ENCODE data around the gene PCGF2.
"Not testable (repeated sequence)": the region's sequence is repeated elsewhere in the genome, so short reads cannot be mapped to it uniquely, and the experiment has no call there.

PCGF2 gene

DNA sequence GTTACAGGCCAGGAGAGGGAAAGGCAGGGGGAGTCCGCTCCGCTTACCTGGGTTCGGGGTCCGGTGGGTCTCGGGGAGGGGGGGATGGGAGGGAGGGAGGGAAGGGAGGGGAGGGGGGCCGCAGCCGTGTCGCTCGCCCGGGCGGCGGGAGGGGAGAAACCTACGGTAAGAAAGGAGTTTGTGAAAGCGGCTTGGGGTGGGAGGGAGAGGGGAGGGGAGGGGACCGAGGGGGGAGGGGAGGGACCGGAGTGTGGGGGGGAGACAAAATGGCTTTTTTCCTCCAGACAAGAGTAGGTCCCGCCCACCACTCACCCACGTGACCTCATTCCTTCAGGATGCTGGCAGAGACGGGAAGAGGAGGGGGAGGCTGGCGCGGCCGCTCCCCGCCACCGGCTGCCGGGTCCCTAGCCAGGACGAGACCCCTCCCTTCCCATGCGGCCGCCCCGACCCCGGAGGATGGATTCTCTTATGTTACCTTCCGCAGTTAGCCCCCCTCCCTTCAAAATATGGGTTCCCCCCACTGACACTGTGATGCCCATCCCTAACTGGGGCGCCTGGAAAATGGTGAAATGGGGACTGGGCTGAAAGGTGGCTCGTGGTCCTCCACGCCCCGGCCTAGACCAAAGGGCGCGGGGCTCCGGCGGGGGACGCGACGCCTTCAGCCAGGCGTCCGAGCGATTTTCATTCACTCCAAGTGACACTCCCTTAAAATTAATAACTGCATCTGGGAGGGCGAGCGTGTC lies at the start of gene PCGF2:
Gene PCGF2 (minus strand): TSS at position 188 of the 743 bp plus-strand sequence. CDS start 7,934 bp downstream, outside the sequence.
- H3K27ac ChIP-seq (ENCODE audit: low read depth, low read length): peak within 1 kb of the TSS; percentile 71
- H3K27me3 ChIP-seq (ENCODE audit: control insufficient read depth in 1 of 2, insufficient read depth in 2 of 2, low read length in 2 of 2): peaks cover 3 to 7% of the 10 kb centered on the region in 2 donors
- peak within 1 kb of the TSS; percentile 75 to 77 for H3K4me3 ChIP-seq (ENCODE audit: low read depth in 1 of 2, low read length in 2 of 2)
- peaks cover 39 to 62% of the 10 kb centered on the region in 2 donors for H3K4me1 ChIP-seq (ENCODE audit: control insufficient read depth in 1 of 2, insufficient read depth in 2 of 2, low read length in 2 of 2)
- H3K9ac ChIP-seq (ENCODE audit: low read depth in 1 of 2, low read length in 2 of 2): peak within 1 kb of the TSS; percentile 52 to 60
- H3K36me3 ChIP-seq (ENCODE audit: control insufficient read depth in 1 of 2, insufficient read depth in 2 of 2, low read length in 2 of 2): no peaks in the 10 kb centered on the region
- H3K9me3 ChIP-seq (ENCODE audit: control insufficient read depth in 1 of 2, low read length in 2 of 2): no peaks in the 10 kb centered on the region

DNA sequence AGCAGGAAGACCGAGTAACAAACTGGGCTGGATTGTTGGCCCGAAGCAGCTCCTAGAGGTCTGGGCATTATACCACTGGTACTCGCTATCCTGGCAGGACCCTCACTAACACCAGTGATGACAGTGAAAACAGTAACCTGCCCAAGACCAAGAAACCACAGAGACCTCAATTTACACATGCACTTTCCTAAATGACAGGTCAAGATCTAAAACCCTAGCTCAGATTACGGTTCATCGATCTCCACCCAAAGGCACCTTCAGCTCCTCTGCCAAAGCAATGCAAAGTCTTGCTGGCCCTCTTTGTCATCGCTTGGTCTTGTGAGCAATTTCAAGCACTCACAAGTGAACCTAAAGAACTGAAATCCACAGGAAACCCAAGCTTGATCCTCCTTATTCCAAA lies 49.7 kb upstream of the PCGF2 start:
- Histone ChIP-seq H3K27me3 (ENCODE audit: control insufficient read depth in 1 of 2, insufficient read depth in 2 of 2, low read length in 2 of 2) (no peaks in the 10 kb centered on the region), H3K4me1 (ENCODE audit: control insufficient read depth in 1 of 2, insufficient read depth in 2 of 2, low read length in 2 of 2) (peaks cover 34 to 36% of the 10 kb centered on the region in 2 donors), H3K27ac (ENCODE audit: low read depth, low read length) (no peak overlapping the region), H3K9me3 (ENCODE audit: control insufficient read depth in 1 of 2, low read length in 2 of 2) (no peaks in the 10 kb centered on the region), H3K9ac (ENCODE audit: low read depth in 1 of 2, low read length in 2 of 2) (peak overlapping the region; percentile 39 to 75), H3K4me3 (ENCODE audit: low read depth in 1 of 2, low read length in 2 of 2) (peak overlapping the region; percentile 94), H3K36me3 (ENCODE audit: control insufficient read depth in 1 of 2, insufficient read depth in 2 of 2, low read length in 2 of 2) (peaks cover 3 to 18% of the 10 kb centered on the region in 2 donors)

DNA sequence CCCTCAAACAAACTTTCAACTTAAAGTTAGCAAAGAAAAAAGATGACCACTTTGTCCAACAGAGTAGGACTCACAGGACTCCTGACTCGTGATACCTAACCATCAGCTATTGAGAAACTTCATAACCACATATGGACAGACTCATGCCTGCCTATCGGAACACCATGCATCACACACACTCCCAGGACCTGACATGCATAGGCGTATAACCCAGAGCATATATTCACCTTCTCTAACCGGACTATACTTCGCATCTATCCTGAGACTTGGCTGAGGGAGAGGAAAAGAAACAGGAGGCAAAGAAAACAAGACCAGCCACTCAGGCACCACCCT lies 49.0 kb upstream of the PCGF2 start:
- Histone ChIP-seq H3K27ac (ENCODE audit: low read depth, low read length) (no peak overlapping the region), H3K9me3 (ENCODE audit: control insufficient read depth in 1 of 2, low read length in 2 of 2) (no peaks in the 10 kb centered on the region), H3K27me3 (ENCODE audit: control insufficient read depth in 1 of 2, insufficient read depth in 2 of 2, low read length in 2 of 2) (no peaks in the 10 kb centered on the region), H3K4me3 (ENCODE audit: low read depth in 1 of 2, low read length in 2 of 2) (peak overlapping the region; percentile 22 to 94), H3K9ac (ENCODE audit: low read depth in 1 of 2, low read length in 2 of 2) (peak overlapping the region in 1 of 2 donors; percentile 75), H3K4me1 (ENCODE audit: control insufficient read depth in 1 of 2, insufficient read depth in 2 of 2, low read length in 2 of 2) (peaks cover 34 to 36% of the 10 kb centered on the region in 2 donors), H3K36me3 (ENCODE audit: control insufficient read depth in 1 of 2, insufficient read depth in 2 of 2, low read length in 2 of 2) (peaks cover 0 to 11% of the 10 kb centered on the region in 2 donors)

DNA sequence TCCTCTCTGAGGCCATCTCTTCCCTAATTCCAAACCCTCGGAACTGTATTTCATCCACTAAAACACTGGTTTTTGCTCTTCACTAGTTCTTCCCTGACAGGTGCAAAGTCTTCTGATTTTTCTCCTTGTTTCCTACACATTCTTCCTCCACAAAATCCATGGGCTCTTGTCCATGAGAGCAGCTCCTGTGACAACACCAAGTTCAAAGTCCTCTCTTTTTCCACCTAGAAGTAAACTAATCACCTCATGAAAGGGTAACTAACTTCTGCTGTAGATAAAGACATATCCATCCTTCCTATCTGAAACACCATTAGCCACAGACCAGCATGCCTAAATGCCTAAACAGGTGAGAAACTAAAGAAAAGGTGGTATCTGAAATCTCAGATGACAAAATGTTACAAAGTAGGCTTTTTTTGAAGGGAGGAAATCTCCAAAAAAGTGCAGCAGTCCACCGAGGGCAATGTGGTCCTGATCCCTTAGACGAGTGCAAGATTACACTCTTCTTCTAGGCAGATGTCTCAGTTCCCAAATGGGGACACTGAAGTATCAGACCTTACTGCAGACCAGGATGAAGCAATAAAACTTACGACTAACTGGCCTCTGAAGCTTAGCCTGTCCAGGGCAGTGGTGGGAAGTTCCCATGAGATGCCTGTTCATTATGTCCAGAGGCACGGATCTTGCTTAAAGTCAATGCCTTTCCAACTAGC lies 48.5 kb upstream of the PCGF2 start:
- H3K4me3 ChIP-seq (ENCODE audit: low read depth in 1 of 2, low read length in 2 of 2): peak overlapping the region in 1 of 2 donors; percentile 36
- no peak overlapping the region for H3K9ac ChIP-seq (ENCODE audit: low read depth in 1 of 2, low read length in 2 of 2)
- no peaks in the 10 kb centered on the region for H3K9me3 ChIP-seq (ENCODE audit: control insufficient read depth in 1 of 2, low read length in 2 of 2)
- H3K36me3 ChIP-seq (ENCODE audit: control insufficient read depth in 1 of 2, insufficient read depth in 2 of 2, low read length in 2 of 2): peaks cover 0 to 6% of the 10 kb centered on the region in 2 donors
- H3K27me3 ChIP-seq (ENCODE audit: control insufficient read depth in 1 of 2, insufficient read depth in 2 of 2, low read length in 2 of 2): no peaks in the 10 kb centered on the region
- H3K27ac ChIP-seq (ENCODE audit: low read depth, low read length): no peak overlapping the region
- H3K4me1 ChIP-seq (ENCODE audit: control insufficient read depth in 1 of 2, insufficient read depth in 2 of 2, low read length in 2 of 2): peaks cover 34 to 36% of the 10 kb centered on the region in 2 donors

DNA sequence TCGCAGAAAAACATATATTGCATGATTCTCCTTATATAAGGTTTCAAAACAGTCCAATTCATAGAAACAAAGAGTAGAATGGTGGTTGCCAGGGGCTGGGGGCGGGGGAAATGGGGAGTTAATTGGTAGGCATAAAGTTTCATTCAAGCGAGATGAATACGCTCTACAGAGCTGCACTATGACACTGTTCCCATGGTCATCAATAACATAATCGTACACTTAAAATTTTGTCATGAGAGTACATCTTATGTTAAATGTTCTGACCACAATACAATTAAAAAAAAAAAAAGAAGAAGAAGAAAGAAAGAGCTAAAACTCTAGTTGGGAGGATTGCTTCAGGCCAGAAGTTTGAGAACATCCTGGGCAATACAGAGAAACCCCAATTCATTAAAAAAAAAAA lies 46.1 kb upstream of the PCGF2 start:
- Histone ChIP-seq H3K9ac (ENCODE audit: low read depth in 1 of 2, low read length in 2 of 2) (no peak overlapping the region), H3K36me3 (ENCODE audit: control insufficient read depth in 1 of 2, insufficient read depth in 2 of 2, low read length in 2 of 2) (peaks cover 0 to 1% of the 10 kb centered on the region in 2 donors), H3K9me3 (ENCODE audit: control insufficient read depth in 1 of 2, low read length in 2 of 2) (no peaks in the 10 kb centered on the region), H3K4me1 (ENCODE audit: control insufficient read depth in 1 of 2, insufficient read depth in 2 of 2, low read length in 2 of 2) (peaks cover 27 to 30% of the 10 kb centered on the region in 2 donors), H3K4me3 (ENCODE audit: low read depth in 1 of 2, low read length in 2 of 2) (no peak overlapping the region), H3K27me3 (ENCODE audit: control insufficient read depth in 1 of 2, insufficient read depth in 2 of 2, low read length in 2 of 2) (no peaks in the 10 kb centered on the region), H3K27ac (ENCODE audit: low read depth, low read length) (no peak overlapping the region)

DNA sequence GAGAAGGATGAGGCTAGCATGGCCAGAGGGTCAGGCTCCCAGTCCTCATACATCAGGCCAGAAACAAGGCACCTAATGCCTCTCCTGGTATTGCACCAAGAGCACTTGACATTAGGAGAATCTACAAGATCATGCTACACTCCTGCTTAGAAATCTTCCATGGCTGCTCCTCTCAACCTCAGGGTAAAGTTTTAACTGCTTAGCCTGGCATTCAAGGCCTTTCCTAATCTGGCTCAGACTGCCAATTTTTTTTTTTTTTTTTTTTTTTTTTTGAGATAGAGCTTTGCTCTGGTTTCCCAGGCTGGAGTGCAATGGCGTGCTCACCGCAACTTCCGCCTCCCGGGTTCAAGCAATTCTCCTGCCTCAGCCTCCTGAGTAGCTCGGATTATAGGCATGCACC lies 43.0 kb upstream of the PCGF2 start:
- no peak overlapping the region for H3K27ac ChIP-seq (ENCODE audit: low read depth, low read length)
- no peaks in the 10 kb centered on the region for H3K27me3 ChIP-seq (ENCODE audit: control insufficient read depth in 1 of 2, insufficient read depth in 2 of 2, low read length in 2 of 2)
- H3K36me3 ChIP-seq (ENCODE audit: control insufficient read depth in 1 of 2, insufficient read depth in 2 of 2, low read length in 2 of 2): peaks cover 7 to 13% of the 10 kb centered on the region in 2 donors
- no peaks in the 10 kb centered on the region for H3K9me3 ChIP-seq (ENCODE audit: control insufficient read depth in 1 of 2, low read length in 2 of 2)
- peaks cover 1 to 2% of the 10 kb centered on the region in 2 donors for H3K4me1 ChIP-seq (ENCODE audit: control insufficient read depth in 1 of 2, insufficient read depth in 2 of 2, low read length in 2 of 2)
- H3K9ac ChIP-seq (ENCODE audit: low read depth in 1 of 2, low read length in 2 of 2): no peak overlapping the region
- H3K4me3 ChIP-seq (ENCODE audit: low read depth in 1 of 2, low read length in 2 of 2): no peak overlapping the region

DNA sequence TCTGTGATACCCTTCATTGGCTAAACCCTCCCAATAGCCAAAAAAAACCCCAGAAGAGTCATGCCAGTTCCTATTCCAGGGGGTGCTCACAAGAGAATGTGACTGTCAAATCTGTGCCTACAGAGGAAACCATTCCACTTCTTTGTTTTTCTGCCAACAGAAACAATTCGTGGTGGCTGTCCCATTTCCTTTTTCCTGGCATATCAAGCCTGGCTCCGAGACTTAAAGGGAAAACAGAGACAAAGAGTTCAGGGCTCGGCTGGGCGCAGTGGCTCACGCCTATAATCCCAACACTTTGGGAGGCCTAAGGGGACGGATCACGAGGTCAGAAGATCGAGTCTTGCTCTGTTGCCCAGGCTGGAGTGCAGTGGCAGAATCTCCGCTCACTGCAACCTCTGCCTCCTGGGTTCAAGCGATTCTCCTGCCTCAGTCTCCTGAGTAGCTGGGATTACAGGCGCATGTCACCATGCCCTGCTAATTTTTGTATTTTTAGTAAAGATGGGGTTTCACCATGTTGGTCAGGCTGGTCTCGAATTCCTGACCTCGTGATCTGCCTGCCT lies 42.1 kb upstream of the PCGF2 start:
- H3K4me1 ChIP-seq (ENCODE audit: control insufficient read depth in 1 of 2, insufficient read depth in 2 of 2, low read length in 2 of 2); H3K27ac ChIP-seq (ENCODE audit: low read depth, low read length); H3K9ac ChIP-seq (ENCODE audit: low read depth in 1 of 2, low read length in 2 of 2); H3K27me3 ChIP-seq (ENCODE audit: control insufficient read depth in 1 of 2, insufficient read depth in 2 of 2, low read length in 2 of 2); H3K9me3 ChIP-seq (ENCODE audit: control insufficient read depth in 1 of 2, low read length in 2 of 2); H3K4me3 ChIP-seq (ENCODE audit: low read depth in 1 of 2, low read length in 2 of 2): not testable (repeated sequence)
- H3K36me3 ChIP-seq (ENCODE audit: control insufficient read depth in 1 of 2, insufficient read depth in 2 of 2, low read length in 2 of 2): peaks cover 14 to 21% of the 10 kb centered on the region in 2 donors

DNA sequence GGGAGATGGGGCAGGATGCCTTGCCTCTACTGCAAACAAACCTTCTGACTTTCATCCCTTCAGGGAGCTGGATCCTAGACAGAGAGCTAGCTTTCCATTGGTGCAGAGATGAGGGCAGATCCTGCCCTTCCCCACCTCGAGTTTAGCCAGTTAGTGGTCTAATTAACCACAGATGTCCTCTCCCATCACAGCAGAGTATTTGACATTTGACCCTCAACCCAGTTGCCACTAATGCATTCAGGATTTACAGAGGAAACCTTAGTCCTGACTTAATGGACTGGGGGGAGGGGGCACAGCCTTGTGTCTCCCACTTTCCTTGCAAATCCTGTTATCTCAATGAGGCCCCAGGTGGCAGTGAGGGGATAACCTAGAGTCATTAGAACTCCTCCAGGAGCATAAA lies 41.0 kb upstream of the PCGF2 start:
- Histone ChIP-seq H3K4me1 (ENCODE audit: control insufficient read depth in 1 of 2, insufficient read depth in 2 of 2, low read length in 2 of 2) (no peaks in the 10 kb centered on the region), H3K4me3 (ENCODE audit: low read depth in 1 of 2, low read length in 2 of 2) (no peak overlapping the region), H3K9ac (ENCODE audit: low read depth in 1 of 2, low read length in 2 of 2) (no peak overlapping the region), H3K27me3 (ENCODE audit: control insufficient read depth in 1 of 2, insufficient read depth in 2 of 2, low read length in 2 of 2) (no peaks in the 10 kb centered on the region), H3K27ac (ENCODE audit: low read depth, low read length) (no peak overlapping the region), H3K9me3 (ENCODE audit: control insufficient read depth in 1 of 2, low read length in 2 of 2) (no peaks in the 10 kb centered on the region), H3K36me3 (ENCODE audit: control insufficient read depth in 1 of 2, insufficient read depth in 2 of 2, low read length in 2 of 2) (peaks cover 21 to 30% of the 10 kb centered on the region in 2 donors)

DNA sequence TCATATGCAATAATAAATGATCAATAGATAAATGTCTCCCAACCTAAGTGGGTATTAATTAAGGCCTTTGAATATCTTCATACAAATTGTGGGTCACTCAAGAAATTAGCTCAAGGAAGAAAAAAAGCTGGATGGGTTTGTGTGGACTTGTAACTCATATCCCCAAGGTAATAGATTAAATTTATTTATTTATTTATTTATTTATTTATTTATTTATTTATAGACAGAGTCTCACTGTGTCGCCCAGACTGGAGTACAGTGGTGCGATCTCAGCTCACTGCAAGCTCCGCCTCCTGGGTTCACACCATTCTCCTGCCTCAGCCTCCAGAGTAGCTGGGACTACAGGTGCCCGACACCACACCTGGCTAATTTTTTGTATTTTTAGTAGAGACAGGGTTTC lies 39.9 kb upstream of the PCGF2 start:
- H3K27me3 ChIP-seq (ENCODE audit: control insufficient read depth in 1 of 2, insufficient read depth in 2 of 2, low read length in 2 of 2); H3K27ac ChIP-seq (ENCODE audit: low read depth, low read length); H3K4me1 ChIP-seq (ENCODE audit: control insufficient read depth in 1 of 2, insufficient read depth in 2 of 2, low read length in 2 of 2); H3K4me3 ChIP-seq (ENCODE audit: low read depth in 1 of 2, low read length in 2 of 2); H3K9ac ChIP-seq (ENCODE audit: low read depth in 1 of 2, low read length in 2 of 2); H3K9me3 ChIP-seq (ENCODE audit: control insufficient read depth in 1 of 2, low read length in 2 of 2): not testable (repeated sequence)
- peaks cover 29 to 40% of the 10 kb centered on the region in 2 donors for H3K36me3 ChIP-seq (ENCODE audit: control insufficient read depth in 1 of 2, insufficient read depth in 2 of 2, low read length in 2 of 2)

DNA sequence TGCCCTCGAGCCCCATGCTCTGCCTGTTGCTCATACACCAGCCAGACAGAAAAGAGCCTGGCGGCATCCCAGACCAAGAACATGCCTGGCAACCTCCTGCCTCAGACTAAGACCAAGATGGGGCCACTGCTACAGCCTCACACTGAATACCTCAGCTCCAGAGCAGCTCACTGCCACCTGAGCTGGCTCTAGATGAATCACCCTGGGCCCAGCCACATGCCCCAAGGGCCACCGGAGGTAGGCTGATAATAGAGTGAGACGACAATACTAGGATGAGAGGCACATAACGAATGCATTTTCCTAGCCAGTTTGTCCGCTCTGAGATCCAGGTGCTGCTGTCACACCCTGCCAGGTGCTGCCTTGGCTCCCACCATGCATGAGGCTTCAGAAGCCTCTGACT lies 38.2 kb upstream of the PCGF2 start:
- no peaks in the 10 kb centered on the region for H3K4me1 ChIP-seq (ENCODE audit: control insufficient read depth in 1 of 2, insufficient read depth in 2 of 2, low read length in 2 of 2)
- no peaks in the 10 kb centered on the region for H3K27me3 ChIP-seq (ENCODE audit: control insufficient read depth in 1 of 2, insufficient read depth in 2 of 2, low read length in 2 of 2)
- no peaks in the 10 kb centered on the region for H3K9me3 ChIP-seq (ENCODE audit: control insufficient read depth in 1 of 2, low read length in 2 of 2)
- no peak overlapping the region for H3K9ac ChIP-seq (ENCODE audit: low read depth in 1 of 2, low read length in 2 of 2)
- no peak overlapping the region for H3K27ac ChIP-seq (ENCODE audit: low read depth, low read length)
- no peak overlapping the region for H3K4me3 ChIP-seq (ENCODE audit: low read depth in 1 of 2, low read length in 2 of 2)
- H3K36me3 ChIP-seq (ENCODE audit: control insufficient read depth in 1 of 2, insufficient read depth in 2 of 2, low read length in 2 of 2): peaks cover 40 to 54% of the 10 kb centered on the region in 2 donors

Data from duodenal mucosa (tissue), 2 donors.